ENCODE data around the gene AMZ2. TPM values are rescaled to one million over a fixed set of nuclear protein-coding genes. Genes with fewer than 3 reads are reported as not detected.

Gene AMZ2
- total RNA-seq, 2 donors from 2014 or later, result 57.3 to 62.8 TPM

Other genes with a start within 250 kb of the AMZ2 start
- gene KPNA2, start 212.3 kb upstream of the AMZ2 start, total RNA-seq, result 10 to 100 TPM; 17.9 to 19.2 TPM
- under 1 TPM; 0.22 to 0.43 TPM for gene SLC16A6, start 43.1 kb downstream of the AMZ2 start, total RNA-seq
- gene ARSG, start 43.5 kb downstream of the AMZ2 start, total RNA-seq, result 1 to 10 TPM; 3.1 to 3.6 TPM
- 10 to 100 TPM; 50.3 to 76.2 TPM for gene WIPI1, start 209.5 kb downstream of the AMZ2 start, total RNA-seq